ENCODE measurements around the gene MIEF1. TPM values are rescaled to one million over a fixed set of nuclear protein-coding genes. Genes with fewer than 3 reads are reported as not detected.

The MIEF1 gene
- total and polyA plus RNA-seq, 2 of the 8 experiments (the other 6 are each of a cell fraction or from before 2014, with no cell fraction given), result 16.8 to 32.7 TPM

DNA sequence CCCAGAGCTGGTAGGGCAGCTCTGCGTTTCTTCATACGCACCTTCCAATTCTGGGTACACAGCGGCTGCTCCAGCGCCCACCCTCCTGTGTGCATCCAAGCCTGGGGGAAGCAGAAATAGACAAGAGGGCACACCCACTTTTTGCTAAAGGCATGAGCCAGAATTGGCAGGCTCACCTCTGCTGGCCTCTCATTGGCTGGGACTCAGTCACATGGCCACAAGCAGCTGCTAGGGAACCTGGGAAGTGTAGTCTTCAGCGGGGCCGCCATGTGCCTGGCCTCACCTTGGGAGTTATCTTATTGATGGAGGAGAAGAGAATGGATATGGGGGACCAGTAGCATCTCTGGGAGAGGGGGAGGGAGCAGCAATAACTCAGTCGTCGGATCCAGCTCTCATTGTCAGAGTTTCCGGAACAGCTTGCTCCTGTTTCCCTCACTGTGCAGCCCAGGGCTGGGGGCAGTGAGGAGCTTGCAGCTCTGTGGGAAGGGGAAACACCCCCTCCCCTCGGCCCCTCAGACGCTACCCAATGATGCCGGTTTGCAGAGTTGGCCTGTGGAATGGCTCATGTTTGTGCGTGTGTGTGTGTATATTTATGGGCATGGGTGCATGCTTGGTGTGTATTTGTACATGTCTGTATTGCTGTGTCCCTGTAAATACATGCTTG is 11.8 kb upstream of the MIEF1 start (continued):
- no peak for TF ChIP-seq HDAC6 (IDR thresholded peaks at IDR 0.05; ENCODE audit: low read depth, low read length)
- TF ChIP-seq SRF (IDR thresholded peaks at IDR 0.05; ENCODE audit: low read depth, low read length), result no peak
- TF ChIP-seq PHF8 (conservative IDR thresholded peaks at IDR 0.05; ENCODE audit: low read depth, low read length), result no peak
- no peak for TF ChIP-seq GABPA (IDR thresholded peaks at IDR 0.05; ENCODE audit: borderline replicate concordance, insufficient read depth, low read length)
- TF ChIP-seq SP1 (IDR thresholded peaks at IDR 0.05; ENCODE audit: low read depth, low read length), result peak; percentile 83
- no peak for TF ChIP-seq TCF12 (IDR thresholded peaks at IDR 0.05; ENCODE audit: low read depth, low read length)
- TF ChIP-seq ZNF274 (IDR thresholded peaks at IDR 0.05; ENCODE audit: borderline replicate concordance, extremely low read depth, low read length), result no peak
- no peak for TF ChIP-seq GTF2F1 (IDR thresholded peaks at IDR 0.05; ENCODE audit: borderline replicate concordance, low read depth, low read length)
- TF ChIP-seq SP2 (IDR thresholded peaks at IDR 0.05; ENCODE audit: low read length), result no peak
- no peak for TF ChIP-seq KDM5A (IDR thresholded peaks at IDR 0.05; ENCODE audit: low read length)
- TF ChIP-seq CEBPB (IDR thresholded peaks at IDR 0.05; ENCODE audit: low read depth, low read length), result no peak
- no peak for TF ChIP-seq SUZ12 (IDR thresholded peaks at IDR 0.05; ENCODE audit: low read length)
- TF ChIP-seq JUN (IDR thresholded peaks at IDR 0.05; ENCODE audit: low read depth, low read length), result no peak
- peak; percentile 73 for TF ChIP-seq CHD2 (IDR thresholded peaks at IDR 0.05; ENCODE audit: low read length)
- TF ChIP-seq, protein P1, sequence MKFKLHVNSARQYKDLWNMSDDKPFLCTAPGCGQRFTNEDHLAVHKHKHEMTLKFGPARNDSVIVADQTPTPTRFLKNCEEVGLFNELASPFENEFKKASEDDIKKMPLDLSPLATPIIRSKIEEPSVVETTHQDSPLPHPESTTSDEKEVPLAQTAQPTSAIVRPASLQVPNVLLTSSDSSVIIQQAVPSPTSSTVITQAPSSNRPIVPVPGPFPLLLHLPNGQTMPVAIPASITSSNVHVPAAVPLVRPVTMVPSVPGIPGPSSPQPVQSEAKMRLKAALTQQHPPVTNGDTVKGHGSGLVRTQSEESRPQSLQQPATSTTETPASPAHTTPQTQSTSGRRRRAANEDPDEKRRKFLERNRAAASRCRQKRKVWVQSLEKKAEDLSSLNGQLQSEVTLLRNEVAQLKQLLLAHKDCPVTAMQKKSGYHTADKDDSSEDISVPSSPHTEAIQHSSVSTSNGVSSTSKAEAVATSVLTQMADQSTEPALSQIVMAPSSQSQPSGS (IDR thresholded peaks at IDR 0.05; ENCODE audit: low read length), result no peak
- TF ChIP-seq CHD1 (IDR thresholded peaks at IDR 0.05; ENCODE audit: low read depth, low read length), result no peak
- no peak for TF ChIP-seq TEAD4 (IDR thresholded peaks at IDR 0.05; ENCODE audit: low read depth, low read length)
- TF ChIP-seq MAFK (IDR thresholded peaks at IDR 0.05; ENCODE audit: low read depth, low read length), result no peak
- no peak for TF ChIP-seq RNF2 (IDR thresholded peaks at IDR 0.05; ENCODE audit: borderline replicate concordance, low read depth, low read length, missing control alignments, poor library complexity, severe bottlenecking)
- TF ChIP-seq, protein P2, sequence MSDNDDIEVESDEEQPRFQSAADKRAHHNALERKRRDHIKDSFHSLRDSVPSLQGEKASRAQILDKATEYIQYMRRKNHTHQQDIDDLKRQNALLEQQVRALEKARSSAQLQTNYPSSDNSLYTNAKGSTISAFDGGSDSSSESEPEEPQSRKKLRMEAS (IDR thresholded peaks at IDR 0.05), result peak; percentile 91
- TF ChIP-seq CTBP2 (IDR thresholded peaks at IDR 0.05; ENCODE audit: borderline replicate concordance, insufficient read depth, insufficient read length, low read length), result no peak
- no peak for TF ChIP-seq EZH2 (IDR thresholded peaks at IDR 0.05; ENCODE audit: low read depth, low read length, severe bottlenecking)
- no peak for TF ChIP-seq KDM1A (IDR thresholded peaks at IDR 0.05; ENCODE audit: borderline replicate concordance, low read length)
- no peak for TF ChIP-seq BCL11A (IDR thresholded peaks at IDR 0.05; ENCODE audit: low read depth in 2 of 2, low read length in 2 of 2)
